K562 (cell line): ENCODE measurements around the gene RREB1.

Experiments
- CTCF ChIP-seq, 3 experiments: IDR thresholded peaks in 2 of 3; conservative IDR thresholded peaks in 1 of 3; 2 replicates each; pipeline ENCODE4 v1.5.1; 2011 to 2012; ENCODE audit warnings: low read length in 3 of 3, mild to moderate bottlenecking in 3 of 3, control low read depth in 2 of 3, improper control_type of control experiment in 1 of 3, inconsistent platforms in 1 of 3, low read depth in 1 of 3, mixed read lengths in 1 of 3, moderate library complexity in 1 of 3; ENCODE audit not compliant: insufficient read depth in 2 of 3
- GABPA ChIP-seq: fragments of 200-800 bp; sonication (Bioruptor generic); conservative IDR thresholded peaks from 2 replicates; pipeline ENCODE4 v1.6.1; 2016; ENCODE audit warnings: low read depth, missing genetic modification characterization, missing compliant biosample characterization
- HNRNPUL1 ChIP-seq: fragments of 200-400 bp; formaldehyde crosslinking; IDR thresholded peaks from 2 replicates; pipeline ENCODE4 v1.6.1; 2017; ENCODE audit warnings: low read length
- KDM4B ChIP-seq, 2 experiments: fragments of 450-650 bp in 1 of 2; sonication (generic) in 1 of 2; IDR thresholded peaks; 2 replicates each; pipeline ENCODE4 v1.6.1; 2016 to 2017; ENCODE audit warnings: borderline replicate concordance in 2 of 2, antibody characterized with exemption in 1 of 2, low read depth in 1 of 2, mild to moderate bottlenecking in 1 of 2
- PHF21A ChIP-seq: fragments of 450-650 bp; IDR thresholded peaks from 2 replicates; pipeline ENCODE4 v1.6.1; 2017; ENCODE audit warnings: low read depth, borderline replicate concordance
- SIN3A ChIP-seq, 2 experiments: fragments of 150-350 bp in 1 of 2; IDR thresholded peaks; 2 replicates each; pipeline ENCODE4 v1.6.1; 2011 to 2016; ENCODE audit warnings: borderline replicate concordance in 2 of 2, low read depth in 2 of 2, low read length in 2 of 2, mild to moderate bottlenecking in 2 of 2, moderate library complexity in 2 of 2; ENCODE audit not compliant: control insufficient read depth in 1 of 2
- XRCC5 ChIP-seq: fragments of 200-400 bp; formaldehyde crosslinking; IDR thresholded peaks from 2 replicates; pipeline ENCODE4 v1.6.1; 2017; ENCODE audit warnings: low read depth, mild to moderate bottlenecking, low read length
- ZNF133 ChIP-seq: fragments of 250-450 bp; sonication (Bioruptor Pico); IDR thresholded peaks from 2 replicates; pipeline ENCODE4 v1.4.0; 2020; ENCODE audit warnings: mild to moderate bottlenecking

DNA sequence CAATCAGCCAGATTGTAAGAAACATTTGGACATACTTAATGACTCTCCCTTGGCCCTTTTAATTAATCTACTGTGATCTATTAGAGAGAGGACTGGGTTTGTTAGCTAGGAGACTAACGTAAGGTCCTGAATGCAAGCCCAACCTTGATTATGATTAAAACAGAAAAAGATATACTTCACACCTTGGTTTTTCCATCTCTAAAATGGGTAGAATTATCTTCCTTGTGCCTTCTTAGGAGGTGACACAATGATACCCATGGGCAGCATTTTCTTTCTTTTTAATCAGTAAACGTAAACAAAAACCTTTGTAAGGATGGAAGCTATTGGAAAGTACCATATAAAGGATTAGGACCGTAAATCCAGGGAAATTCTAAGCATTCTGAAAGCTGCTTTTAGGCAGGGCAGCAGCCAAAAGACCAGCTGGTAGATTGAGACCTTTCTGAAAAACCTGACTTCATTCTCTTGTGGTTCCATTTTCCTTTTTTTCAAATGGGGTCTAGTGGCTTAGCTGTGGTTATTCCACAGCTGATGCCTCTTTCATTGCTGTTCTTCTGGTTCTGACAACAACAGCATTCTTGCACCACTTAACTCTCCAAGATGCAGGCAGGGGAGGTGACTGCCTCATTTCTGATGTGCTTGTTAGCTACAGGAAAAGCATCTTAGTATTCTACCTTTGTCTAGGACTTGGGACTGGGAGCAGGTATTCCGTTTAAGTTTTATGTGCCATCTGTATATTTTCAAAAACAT lies 27.4 kb downstream of the RREB1 start:
- no peak for TF ChIP-seq CTCF (IDR thresholded peaks at IDR 0.05 in 2 of 3, conservative IDR thresholded peaks at IDR 0.05 in 1 of 3; ENCODE audit: insufficient read depth in 2 of 3, low read depth in 1 of 3, low read length in 3 of 3)
- no peak for TF ChIP-seq KDM4B (IDR thresholded peaks at IDR 0.05; ENCODE audit: borderline replicate concordance in 2 of 2, low read depth in 1 of 2)
- no peak for TF ChIP-seq PHF21A
- no peak for TF ChIP-seq XRCC5
- TF ChIP-seq SIN3A (IDR thresholded peaks at IDR 0.05; ENCODE audit: borderline replicate concordance in 2 of 2, control insufficient read depth in 1 of 2, low read depth in 2 of 2, low read length in 2 of 2), result no peak
- TF ChIP-seq HNRNPUL1, result no peak
- TF ChIP-seq GABPA, result no peak
- TF ChIP-seq ZNF133, result no peak
